Thyroid gland (tissue), 4 donors: ENCODE measurements around the gene ARTN. TPM values are rescaled to one million over a fixed set of nuclear protein-coding genes. Genes with fewer than 3 reads are reported as not detected.

Experiments
- DNase-seq, 2 donors: peaks; one replicate each; pipeline ENCODE4 v3.0.0-alpha.2; 2019
- H3K27ac ChIP-seq, 3 donors: fragments of 200-600 bp; sonication (generic); 1 replicate in 2 of 3; 2 replicates in 1 of 3; pipeline ENCODE4 v1.5.1; 2016 to 2019; ENCODE audit warnings: mild to moderate bottlenecking in 1 of 3, moderate library complexity in 1 of 3
- H3K27me3 ChIP-seq: fragments of 200-600 bp; sonication (generic); one replicate; pipeline ENCODE4 v1.5.1; 2019
- H3K36me3 ChIP-seq, 2 donors: fragments of 200-600 bp; sonication (generic); one replicate each; pipeline ENCODE4 v1.5.1; 2016 to 2019
- H3K4me1 ChIP-seq, 2 donors: fragments of 200-600 bp; sonication (generic); one replicate each; pipeline ENCODE4 v1.5.1; 2017 to 2019
- H3K4me3 ChIP-seq, 3 donors: fragments of 200-600 bp; sonication (generic); replicated peaks in 1 of 3; 1 replicate in 2 of 3; 2 replicates in 1 of 3; pipeline ENCODE4 v1.5.1; 2016; ENCODE audit warnings: mild to moderate bottlenecking in 1 of 3
- H3K9me3 ChIP-seq: fragments of 200-600 bp; sonication (generic); one replicate; pipeline ENCODE4 v1.5.1; 2017
- CTCF ChIP-seq, 6 experiments: fragments of 200-600 bp in 3 of 6; fragments of 450-650 bp in 3 of 6; sonication (generic) in 3 of 6; IDR thresholded peaks; one replicate each; pipeline ENCODE4 v1.5.1; 2016 to 2019; ENCODE audit warnings: antibody characterized with exemption in 6 of 6, mild to moderate bottlenecking in 2 of 6, inconsistent platforms in 1 of 6, moderate library complexity in 1 of 6
- POLR2A ChIP-seq, 2 donors: fragments of 450-650 bp; IDR thresholded peaks; one replicate each; pipeline ENCODE4 v1.6.1; 2017; ENCODE audit warnings: antibody characterized with exemption in 2 of 2, mild to moderate bottlenecking in 2 of 2, moderate library complexity in 1 of 2
- WGBS, 2 donors: methylation state at CpG; one replicate each; pipeline ENCODE4 v1.1.5; 2017; 5-methylcytosine and 5-hydroxymethylcytosine counted together
- intact Hi-C: fragments of 100-400 bp; cut with DNase I; formaldehyde crosslinking; loops from one replicate; pipeline ENCODE4 v1.15.1; 2023
- total RNA-seq, 4 donors: library from RNA; depleted of rRNA; stranded (reverse); fragments of >200 nt; gene quantifications; one replicate each; pipeline ENCODE4 v1.2.3, GENCODE V29; 2016

ARTN gene
- 1 to 10 TPM in 2 of 4 donors, under 1 TPM in 2; 0.40 to 2.0 (median 0.80) TPM for total RNA-seq

GRCh38 chr1:43933386-43934100 lies at the start of gene ARTN:
TSS of gene ARTN (plus strand) at chr1:43933801. CDS start at chr1:43935657, 1,856 bp downstream.
- peak; percentile 43 to 48 for DNase-seq
- Histone ChIP-seq H3K27me3 (no peaks in the 10 kb centered on the region), H3K4me1 (peaks cover 10 to 35% of the 10 kb centered on the region in 2 donors), H3K9me3 (no peaks in the 10 kb centered on the region), H3K4me3 (peak within 1 kb of the TSS in 2 of 3 donors; percentile 23 to 24), H3K36me3 (no peaks in the 10 kb centered on the region), H3K27ac (no peak within 1 kb of the TSS)
- peak in 1 of 6 experiments; percentile 1 for TF ChIP-seq CTCF (IDR thresholded peaks at IDR 0.05)
- no peak for TF ChIP-seq POLR2A (IDR thresholded peaks at IDR 0.05)
- 2 to 3% methylated on average over 20 to 22 of the region's 42 CpGs for WGBS, 2 donors
- intact Hi-C loops: loop anchor here (2.0 to 5.0 kb wide), 2 partner anchors 171 to 406 kb away; no protein-coding TSS in a partner anchor

- no peaks in the 10 kb centered on the region for H3K9me3 ChIP-seq
- H3K27ac ChIP-seq: no peak overlapping the region
- DNase-seq: no peak
- no peaks in the 10 kb centered on the region for H3K27me3 ChIP-seq
- WGBS, 2 donors: 79 to 81% methylated on average over 11 to 12 of the region's 12 CpGs
- no peaks in the 10 kb centered on the region for H3K36me3 ChIP-seq
- TF ChIP-seq CTCF (IDR thresholded peaks at IDR 0.05): no peak
- no peak for TF ChIP-seq POLR2A (IDR thresholded peaks at IDR 0.05)
- H3K4me1 ChIP-seq: no peaks in the 10 kb centered on the region
- intact Hi-C loops: no loop called here
- no peak overlapping the region for H3K4me3 ChIP-seq
These were observed 48.3 kb upstream of the ARTN start for GRCh38 chr1:43885279-43885801.

GRCh38 chr1:43887748-43888147 lies 45.9 kb upstream of the ARTN start:
- H3K4me1 ChIP-seq: no peaks in the 10 kb centered on the region
- no peak overlapping the region for H3K4me3 ChIP-seq
- intact Hi-C loops: no loop called here
- no peaks in the 10 kb centered on the region for H3K27me3 ChIP-seq
- TF ChIP-seq CTCF (IDR thresholded peaks at IDR 0.05) (no peak), POLR2A (IDR thresholded peaks at IDR 0.05) (no peak)
- no peak for DNase-seq
- H3K9me3 ChIP-seq: no peaks in the 10 kb centered on the region
- H3K27ac ChIP-seq: no peak overlapping the region
- H3K36me3 ChIP-seq: no peaks in the 10 kb centered on the region

DNA sequence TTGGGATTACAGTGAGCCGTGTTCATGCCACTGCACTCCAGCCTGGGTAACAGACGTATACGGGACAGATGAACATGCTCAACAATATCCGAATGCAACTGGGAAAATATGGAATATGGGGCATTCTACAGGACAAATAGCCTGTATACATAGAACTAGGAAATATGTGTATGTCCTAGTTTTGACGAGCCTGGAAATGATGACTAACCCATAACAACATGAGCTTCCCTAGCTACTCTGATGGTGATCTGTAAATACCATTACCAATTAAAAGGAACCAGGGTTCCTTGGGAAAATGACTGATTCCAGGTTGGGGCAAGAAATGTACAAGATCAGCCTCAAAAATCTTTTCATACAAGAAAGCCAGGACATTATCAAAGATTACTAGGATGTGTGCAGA lies 42.8 kb upstream of the ARTN start:
- no peak for TF ChIP-seq CTCF (IDR thresholded peaks at IDR 0.05)
- TF ChIP-seq POLR2A (IDR thresholded peaks at IDR 0.05): no peak

GRCh38 chr1:43893006-43893405 lies 40.6 kb upstream of the ARTN start:
- no peaks in the 10 kb centered on the region for H3K4me1 ChIP-seq
- no peaks in the 10 kb centered on the region for H3K27me3 ChIP-seq
- no peaks in the 10 kb centered on the region for H3K9me3 ChIP-seq
- H3K36me3 ChIP-seq: no peaks in the 10 kb centered on the region
- no peak for DNase-seq
- no peak overlapping the region for H3K27ac ChIP-seq
- H3K4me3 ChIP-seq: no peak overlapping the region
- WGBS, 2 donors: 100% methylated on average over 1 of the region's 1 CpG
- TF ChIP-seq CTCF (IDR thresholded peaks at IDR 0.05) (no peak), POLR2A (IDR thresholded peaks at IDR 0.05) (no peak)
- intact Hi-C loops: no loop called here

More for the DNA sequence above, 42.8 kb upstream of the ARTN start:
- no peaks in the 10 kb centered on the region for H3K36me3 ChIP-seq
- WGBS, 2 donors: 92 to 95% methylated on average over 5 of the region's 5 CpGs
- H3K4me1 ChIP-seq: no peaks in the 10 kb centered on the region
- DNase-seq: no peak
- no peaks in the 10 kb centered on the region for H3K27me3 ChIP-seq
- intact Hi-C loops: no loop called here
- no peak overlapping the region for H3K27ac ChIP-seq
- H3K4me3 ChIP-seq: no peak overlapping the region
- no peaks in the 10 kb centered on the region for H3K9me3 ChIP-seq
